Ishikawa (cell line): ENCODE measurements around the gene THBS2.

Source experiments
- CEBPB ChIP-seq: IDR thresholded peaks from 2 replicates; pipeline ENCODE4 v1.6.1; 2012
- EP300 ChIP-seq: IDR thresholded peaks from 2 replicates; pipeline ENCODE4 v1.6.1; 2012; ENCODE audit warnings: borderline replicate concordance
- NFIC ChIP-seq: IDR thresholded peaks from 2 replicates; pipeline ENCODE4 v1.6.1; 2012
- RAD21 ChIP-seq: IDR thresholded peaks from 2 replicates; pipeline ENCODE4 v1.6.1; 2012; ENCODE audit warnings: low read depth
- REST ChIP-seq: IDR thresholded peaks from 2 replicates; pipeline ENCODE4 v1.6.1; 2012; ENCODE audit warnings: low read depth, mild to moderate bottlenecking
- TAF1 ChIP-seq: IDR thresholded peaks from 2 replicates; pipeline ENCODE4 v1.6.1; 2012; ENCODE audit warnings: low read depth, mild to moderate bottlenecking
- TCF12 ChIP-seq: IDR thresholded peaks from 2 replicates; pipeline ENCODE4 v1.6.1; 2012; ENCODE audit warnings: low read depth
- TEAD4 ChIP-seq: IDR thresholded peaks from 2 replicates; pipeline ENCODE4 v1.6.1; 2012
- YY1 ChIP-seq: IDR thresholded peaks from 2 replicates; pipeline ENCODE4 v1.6.1; 2012; ENCODE audit warnings: low read depth
- ZBTB7A ChIP-seq: IDR thresholded peaks from 2 replicates; pipeline ENCODE4 v1.6.1; 2012; ENCODE audit warnings: low read depth
- TF ChIP-seq, protein P1 (sequence below): IDR thresholded peaks from 2 replicates; pipeline ENCODE4 v1.6.1; 2012

GRCh38 chr6:169171951-169172350 is 81.7 kb downstream of the THBS2 start:
- TF ChIP-seq, protein P1, sequence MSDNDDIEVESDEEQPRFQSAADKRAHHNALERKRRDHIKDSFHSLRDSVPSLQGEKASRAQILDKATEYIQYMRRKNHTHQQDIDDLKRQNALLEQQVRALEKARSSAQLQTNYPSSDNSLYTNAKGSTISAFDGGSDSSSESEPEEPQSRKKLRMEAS, result no peak
- TF ChIP-seq REST, result no peak
- TF ChIP-seq YY1, result no peak
- TF ChIP-seq RAD21, result no peak
- no peak for TF ChIP-seq TAF1
- no peak for TF ChIP-seq ZBTB7A
- TF ChIP-seq EP300, result no peak
- TF ChIP-seq TCF12, result no peak
- TF ChIP-seq NFIC, result no peak
- no peak for TF ChIP-seq CEBPB
- TF ChIP-seq TEAD4, result no peak
